WTC11 (cell line): ENCODE measurements around the gene PCBD2. TPM values are rescaled to one million over a fixed set of nuclear protein-coding genes. Genes with fewer than 3 reads are reported as not detected.

Experiments
- ATAC-seq: fragments of 200-7000 bp; cut with Tn5 transposase; 2 replicates; pipeline ENCODE4 v1.10.0; 2021; ENCODE audit warnings: mild to moderate bottlenecking, moderate library complexity
- CTCF ChIA-PET: fragments of 300-600 bp; sonication (Branson Sonifier 250); formaldehyde crosslinking; loops from one replicate; lab custom pipeline; 2021; ENCODE audit warnings: antibody characterized with exemption; lab: Charles Lee
- POLR2A ChIA-PET: fragments of 350-600 bp; sonication (Branson Sonifier 250); formaldehyde crosslinking; loops from one replicate; lab custom pipeline; 2021; ENCODE audit warnings: antibody characterized with exemption; lab: Charles Lee
- DNase-seq: peaks from one replicate; pipeline ENCODE4 v3.0.0; 2021; ENCODE audit warnings: low spot score
- H3K27ac Mint-ChIP-seq: 2 replicates; pipeline ENCODE4 v1.8.0; 2021; ENCODE audit warnings: mixed read lengths
- H3K27me3 Mint-ChIP-seq: 2 replicates; pipeline ENCODE4 v1.8.0; 2021; ENCODE audit warnings: low read depth, mild to moderate bottlenecking, moderate library complexity, mixed read lengths
- H3K36me3 Mint-ChIP-seq: 2 replicates; pipeline ENCODE4 v1.8.0; 2021; ENCODE audit warnings: mixed read lengths
- H3K4me1 Mint-ChIP-seq: 2 replicates; pipeline ENCODE4 v1.8.0; 2022; ENCODE audit warnings: mixed read lengths
- H3K4me3 Mint-ChIP-seq: 2 replicates; pipeline ENCODE4 v1.8.0; 2021; ENCODE audit warnings: mild to moderate bottlenecking, moderate library complexity, mixed read lengths
- H3K9me3 Mint-ChIP-seq: 2 replicates; pipeline ENCODE4 v1.8.0; 2021; ENCODE audit warnings: mixed read lengths
- CDX4 ChIP-seq: fragments of 250-450 bp; sonication (Bioruptor Pico); IDR thresholded peaks from 2 replicates; pipeline ENCODE4 v1.9.0; 2021; ENCODE audit warnings: moderate library complexity, mild to moderate bottlenecking, inconsistent platforms, borderline replicate concordance
- ELF4 ChIP-seq: sonication (generic); formaldehyde crosslinking; IDR thresholded peaks from 2 replicates; pipeline ENCODE4 v1.8.1; 2022; ENCODE audit warnings: low read depth, mild to moderate bottlenecking, moderate library complexity, missing genetic modification reagents
- ETV6 ChIP-seq: sonication (generic); formaldehyde crosslinking; IDR thresholded peaks from 2 replicates; pipeline ENCODE4 v1.8.1; 2022; ENCODE audit warnings: mild to moderate bottlenecking, missing genetic modification reagents
- FOXP4 ChIP-seq: sonication (generic); formaldehyde crosslinking; IDR thresholded peaks from 2 replicates; pipeline ENCODE4 v1.8.0; 2022; ENCODE audit warnings: mild to moderate bottlenecking, missing genetic modification reagents
- HMGA2 ChIP-seq: fragments of 250-450 bp; sonication (Bioruptor Pico); IDR thresholded peaks from 2 replicates; pipeline ENCODE4 v1.4.0; 2021; ENCODE audit warnings: mild to moderate bottlenecking, moderate library complexity
- IRF2 ChIP-seq: sonication (generic); formaldehyde crosslinking; IDR thresholded peaks from 2 replicates; pipeline ENCODE4 v1.8.0; 2022; ENCODE audit warnings: low read depth, missing genetic modification reagents, borderline replicate concordance
- JAZF1 ChIP-seq: fragments of 250-450 bp; sonication (Bioruptor Pico); IDR thresholded peaks from 2 replicates; pipeline ENCODE4 v1.9.0; 2021; ENCODE audit warnings: moderate library complexity, mild to moderate bottlenecking, inconsistent platforms
- MLX ChIP-seq: sonication (generic); formaldehyde crosslinking; IDR thresholded peaks from 2 replicates; pipeline ENCODE4 v1.8.1; 2023; ENCODE audit warnings: mild to moderate bottlenecking, missing genetic modification reagents, moderate library complexity
- NFE2L1 ChIP-seq: sonication (generic); formaldehyde crosslinking; IDR thresholded peaks from 2 replicates; pipeline ENCODE4 v1.8.1; 2023; ENCODE audit warnings: missing genetic modification reagents
- NR1H2 ChIP-seq: sonication (generic); formaldehyde crosslinking; IDR thresholded peaks from 2 replicates; pipeline ENCODE4 v1.9.0; 2021; ENCODE audit warnings: mild to moderate bottlenecking, moderate library complexity, missing genetic modification reagents
- PREB ChIP-seq: sonication (generic); formaldehyde crosslinking; IDR thresholded peaks from 2 replicates; pipeline ENCODE4 v1.8.1; 2022; ENCODE audit warnings: mild to moderate bottlenecking, missing genetic modification reagents, moderate library complexity, borderline replicate concordance
- RELA ChIP-seq: sonication (generic); formaldehyde crosslinking; IDR thresholded peaks from 2 replicates; pipeline ENCODE4 v1.8.1; 2022; ENCODE audit warnings: missing genetic modification reagents, mild to moderate bottlenecking, borderline replicate concordance
- STAT6 ChIP-seq: sonication (generic); formaldehyde crosslinking; conservative IDR thresholded peaks from 2 replicates; pipeline ENCODE4 v1.8.1; 2023; ENCODE audit warnings: mild to moderate bottlenecking, low read depth, missing genetic modification reagents, moderate library complexity
- TP53 ChIP-seq: sonication (generic); formaldehyde crosslinking; IDR thresholded peaks from 2 replicates; pipeline ENCODE4 v1.8.1; 2023; ENCODE audit warnings: mild to moderate bottlenecking, missing genetic modification reagents
- ZNF317 ChIP-seq: sonication (generic); formaldehyde crosslinking; IDR thresholded peaks from 2 replicates; pipeline ENCODE4 v1.8.1; 2023; ENCODE audit warnings: low read depth, mild to moderate bottlenecking, moderate library complexity, missing genetic modification reagents, borderline replicate concordance
- total RNA-seq: library from RNA; stranded (reverse); gene quantifications from 3 replicates; pipeline ENCODE4 v1.2.3, GENCODE V29; 2021
- TF ChIP-seq, protein P1 (sequence below): fragments of 200-600 bp; IDR thresholded peaks from 2 replicates; pipeline ENCODE4 v1.8.0; 2022; ENCODE audit warnings: antibody characterized with exemption

The PCBD2 gene
- total RNA-seq, 1 experiment from 2014 or later, result 9.9 TPM

GRCh38 chr5:134911285-134912206 lies 6.6 kb downstream of the PCBD2 start:
- no peak overlapping the region for H3K4me3 Mint-ChIP-seq
- H3K9me3 Mint-ChIP-seq, result no peaks in the 10 kb centered on the region
- TF ChIP-seq STAT6 (CRISPR knock-in tag) (no peak), TP53 (CRISPR knock-in tag) (no peak), JAZF1 (no peak), RELA (CRISPR knock-in tag) (no peak), IRF2 (CRISPR knock-in tag) (no peak), FOXP4 (no peak), NFE2L1 (CRISPR knock-in tag) (no peak), PREB (CRISPR knock-in tag) (no peak), NR1H2 (no peak), MLX (CRISPR knock-in tag) (no peak), CDX4 (CRISPR knock-in tag) (no peak), ZNF317 (CRISPR knock-in tag) (no peak)
- TF ChIP-seq, protein P1, sequence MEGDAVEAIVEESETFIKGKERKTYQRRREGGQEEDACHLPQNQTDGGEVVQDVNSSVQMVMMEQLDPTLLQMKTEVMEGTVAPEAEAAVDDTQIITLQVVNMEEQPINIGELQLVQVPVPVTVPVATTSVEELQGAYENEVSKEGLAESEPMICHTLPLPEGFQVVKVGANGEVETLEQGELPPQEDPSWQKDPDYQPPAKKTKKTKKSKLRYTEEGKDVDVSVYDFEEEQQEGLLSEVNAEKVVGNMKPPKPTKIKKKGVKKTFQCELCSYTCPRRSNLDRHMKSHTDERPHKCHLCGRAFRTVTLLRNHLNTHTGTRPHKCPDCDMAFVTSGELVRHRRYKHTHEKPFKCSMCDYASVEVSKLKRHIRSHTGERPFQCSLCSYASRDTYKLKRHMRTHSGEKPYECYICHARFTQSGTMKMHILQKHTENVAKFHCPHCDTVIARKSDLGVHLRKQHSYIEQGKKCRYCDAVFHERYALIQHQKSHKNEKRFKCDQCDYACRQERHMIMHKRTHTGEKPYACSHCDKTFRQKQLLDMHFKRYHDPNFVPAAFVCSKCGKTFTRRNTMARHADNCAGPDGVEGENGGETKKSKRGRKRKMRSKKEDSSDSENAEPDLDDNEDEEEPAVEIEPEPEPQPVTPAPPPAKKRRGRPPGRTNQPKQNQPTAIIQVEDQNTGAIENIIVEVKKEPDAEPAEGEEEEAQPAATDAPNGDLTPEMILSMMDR, result no peak
- TF ChIP-seq, all 79 proteins: peak for 0
- ATAC-seq (no peak), DNase-seq (no peak)
- H3K36me3 Mint-ChIP-seq, result peaks cover 6% of the 10 kb centered on the region; the same call in 1 of the 2 replicates
- ChIA-PET POLR2A (no interaction called here), CTCF (no interaction called here)
- peaks cover 4% of the 10 kb centered on the region for H3K4me1 Mint-ChIP-seq
- no peaks in the 10 kb centered on the region for H3K27me3 Mint-ChIP-seq
- H3K27ac Mint-ChIP-seq, result no peak overlapping the region

DNA sequence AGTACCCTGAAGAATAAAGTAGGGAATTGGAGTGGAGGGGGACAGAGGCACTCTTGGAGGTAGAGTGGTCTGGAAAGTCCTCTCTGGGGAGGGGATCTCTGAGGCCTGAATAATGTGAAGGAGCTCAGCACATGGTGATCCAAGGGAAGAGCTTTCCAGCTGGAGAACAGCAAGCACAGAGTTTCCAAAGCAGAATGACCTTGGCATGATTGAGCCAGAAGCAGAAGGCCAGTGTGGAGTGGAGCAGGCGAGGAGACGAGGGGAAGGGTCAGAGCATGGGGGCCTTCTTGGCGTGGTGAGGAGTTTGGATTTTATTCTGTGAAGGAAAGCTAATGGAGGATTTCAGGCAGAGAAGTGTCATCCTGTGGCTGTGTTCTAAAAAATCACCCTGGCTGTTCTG lies 8.3 kb downstream of the PCBD2 start:
- CTCF ChIA-PET, result interaction anchor here (3.2 kb wide), 1 partner anchor 9 kb away, joined by 13 read pairs; the partner anchor contains the start of gene PCBD2
- H3K36me3 Mint-ChIP-seq, result peaks cover 8% of the 10 kb centered on the region
- DNase-seq (no peak), ATAC-seq (no peak)
- H3K4me3 Mint-ChIP-seq, result no peak overlapping the region
- no peak overlapping the region for H3K27ac Mint-ChIP-seq
- TF ChIP-seq ETV6, result no peak
- TF ChIP-seq ZNF317 (CRISPR knock-in tag), result no peak
- no peak for TF ChIP-seq ELF4
- no peak for TF ChIP-seq HMGA2 (CRISPR knock-in tag)
- TF ChIP-seq, all 79 proteins: peak for 0
- no peaks in the 10 kb centered on the region for H3K27me3 Mint-ChIP-seq
- POLR2A ChIA-PET, result no interaction called here
- no peaks in the 10 kb centered on the region for H3K4me1 Mint-ChIP-seq
- H3K9me3 Mint-ChIP-seq, result no peaks in the 10 kb centered on the region
